Neural cell (in vitro differentiated cells): ENCODE data around the gene SH3BP5. TPM values are rescaled to one million over a fixed set of nuclear protein-coding genes. Genes with fewer than 3 reads are reported as not detected.

ENCODE experiments used
- H2AFZ ChIP-seq: fragments of 200-600, 300-800 bp; sonication (generic), shearing (Covaris generic); 2 replicates; pipeline ENCODE4 v1.6.0; 2014; ENCODE audit warnings: low read depth, mild to moderate bottlenecking, antibody characterized with exemption, low read length, moderate library complexity
- H3F3A ChIP-seq: fragments of 200-600 bp; shearing (Covaris generic); 2 replicates; pipeline ENCODE4 v1.6.1; 2016; ENCODE audit warnings: mild to moderate bottlenecking, moderate library complexity, mixed read lengths, antibody characterized with exemption, low read length; ENCODE audit not compliant: insufficient read depth, poor library complexity, severe bottlenecking
- H3K27ac ChIP-seq: fragments of 200-600, 300-800 bp; sonication (generic), shearing (Covaris generic); 2 replicates; pipeline ENCODE4 v1.5.1; 2014; ENCODE audit warnings: mild to moderate bottlenecking, low read length, moderate library complexity
- H3K27me3 ChIP-seq: fragments of 300-800, 200-600 bp; sonication (generic), shearing (Covaris generic); 2 replicates; pipeline ENCODE4 v1.6.0; 2014; ENCODE audit warnings: mild to moderate bottlenecking, low read depth, low read length, moderate library complexity; ENCODE audit not compliant: insufficient read depth
- H3K36me3 ChIP-seq: fragments of 300-800, 200-600 bp; sonication (generic), shearing (Covaris generic); 2 replicates; pipeline ENCODE4 v1.5.1; 2014; ENCODE audit warnings: mild to moderate bottlenecking, antibody characterized with exemption, low read length, moderate library complexity; ENCODE audit not compliant: insufficient read depth
- H3K4me2 ChIP-seq: fragments of 300-800, 200-600 bp; sonication (generic), shearing (Covaris generic); 2 replicates; pipeline ENCODE4 v1.6.0; 2014; ENCODE audit warnings: mild to moderate bottlenecking, low read length
- H3K4me3 ChIP-seq: fragments of 300-800, 200-600 bp; sonication (generic), shearing (Covaris generic); 2 replicates; pipeline ENCODE4 v1.5.1; 2014; ENCODE audit warnings: mild to moderate bottlenecking, low read length, moderate library complexity
- H3K79me2 ChIP-seq: fragments of 200-600 bp; shearing (Covaris generic); replicated peaks from 2 replicates; pipeline ENCODE4 v1.6.0; 2014; ENCODE audit warnings: mild to moderate bottlenecking, low read length, moderate library complexity; ENCODE audit not compliant: insufficient read depth
- H3K9ac ChIP-seq: fragments of 300-800, 200-600 bp; sonication (generic), shearing (Covaris generic); 2 replicates; pipeline ENCODE4 v1.6.1; 2016; ENCODE audit warnings: mild to moderate bottlenecking, low read length, mixed read lengths
- H3K9me2 ChIP-seq: fragments of 200-600 bp; shearing (Covaris generic); 2 replicates; pipeline ENCODE4 v1.6.1; 2016; ENCODE audit warnings: mild to moderate bottlenecking, low read length, mixed read lengths; ENCODE audit not compliant: insufficient read depth
- H3K9me3 ChIP-seq: fragments of 200-600, 300-800 bp; sonication (generic), shearing (Covaris generic); 2 replicates; pipeline ENCODE4 v1.6.1; 2016; ENCODE audit warnings: mild to moderate bottlenecking, mixed run types, low read length, moderate library complexity, mixed read lengths
- H4K20me1 ChIP-seq: fragments of 200-600 bp; shearing (Covaris generic); 2 replicates; pipeline ENCODE4 v1.6.1; 2016; ENCODE audit warnings: mild to moderate bottlenecking, mixed run types; ENCODE audit not compliant: insufficient read depth
- EP300 ChIP-seq: fragments of 450-650 bp; conservative IDR thresholded peaks from 2 replicates; pipeline ENCODE4 v1.6.1; 2014; ENCODE audit warnings: antibody characterized with exemption, mild to moderate bottlenecking, moderate library complexity; ENCODE audit not compliant: poor library complexity, severe bottlenecking
- EZH2 ChIP-seq: fragments of 200-600, 300-800 bp; shearing (Covaris generic), sonication (generic); IDR thresholded peaks from 2 replicates; pipeline ENCODE4 v1.6.1; 2014; ENCODE audit warnings: antibody characterized with exemption, low read length, borderline replicate concordance, mild to moderate bottlenecking; ENCODE audit not compliant: insufficient read depth, poor library complexity, severe bottlenecking
- MXI1 ChIP-seq: fragments of 450-650 bp; conservative IDR thresholded peaks from 2 replicates; pipeline ENCODE4 v1.6.1; 2014; ENCODE audit warnings: antibody characterized with exemption, mild to moderate bottlenecking; ENCODE audit not compliant: poor library complexity, severe bottlenecking
- POLR2AphosphoS5 ChIP-seq: IDR thresholded peaks from 2 replicates; pipeline ENCODE4 v1.6.1; 2012
- RAD21 ChIP-seq: fragments of 450-650 bp; conservative IDR thresholded peaks from 2 replicates; pipeline ENCODE4 v1.6.1; 2014; ENCODE audit warnings: antibody characterized with exemption, mild to moderate bottlenecking, moderate library complexity
- SMC3 ChIP-seq: fragments of 450-650 bp; conservative IDR thresholded peaks from 2 replicates; pipeline ENCODE4 v1.6.1; 2014; ENCODE audit warnings: antibody characterized with exemption, mild to moderate bottlenecking, moderate library complexity; ENCODE audit not compliant: poor library complexity
- TAF1 ChIP-seq: IDR thresholded peaks from 2 replicates; pipeline ENCODE4 v1.6.1; 2012; ENCODE audit warnings: low read depth
- polyA plus RNA-seq: library from polyadenylated mRNA; depleted of rRNA; stranded (reverse); fragments of >200 nt; gene quantifications from 2 replicates; pipeline ENCODE4 v1.2.3, GENCODE V29; 2014
- TF ChIP-seq, protein P1 (sequence below): fragments of 450-650 bp; IDR thresholded peaks from 2 replicates; pipeline ENCODE4 v1.5.1; 2014; ENCODE audit warnings: antibody characterized with exemption, mild to moderate bottlenecking, moderate library complexity; ENCODE audit not compliant: poor library complexity, severe bottlenecking
- TF ChIP-seq, protein P2 (sequence below): IDR thresholded peaks from 2 replicates; pipeline ENCODE4 v1.6.1; 2012; ENCODE audit warnings: borderline replicate concordance

The SH3BP5 gene
- polyA plus RNA-seq, 1 donor from 2014 or later = 166 TPM

DNA sequence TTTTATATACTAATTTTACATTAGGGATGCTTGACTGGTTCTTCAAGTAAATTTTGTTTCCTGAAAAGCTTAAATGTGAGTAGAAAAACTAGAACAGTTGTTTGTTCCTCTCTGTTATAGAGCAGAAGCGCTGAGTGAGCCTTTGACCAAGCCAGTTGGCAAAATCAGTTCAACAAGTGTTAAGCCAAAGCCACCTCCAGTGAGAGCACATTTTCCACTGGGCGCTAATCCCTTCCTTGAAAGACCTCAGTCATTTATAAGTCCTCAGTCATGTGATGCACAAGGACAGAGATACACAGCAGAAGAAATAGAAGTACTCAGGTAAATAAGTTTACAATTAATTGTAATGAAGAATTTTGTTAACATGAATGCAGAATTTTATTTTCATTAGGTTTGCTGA is 111.7 kb downstream of the SH3BP5 start:
- no peaks in the 10 kb centered on the region for H3F3A ChIP-seq
- no peak overlapping the region for H3K9ac ChIP-seq
- H2AFZ ChIP-seq = no peak overlapping the region
- H3K27ac ChIP-seq = no peak overlapping the region
- TF ChIP-seq SMC3 = no peak
- no peak for TF ChIP-seq POLR2AphosphoS5
- no peak for TF ChIP-seq EP300
- no peak for TF ChIP-seq RAD21
- TF ChIP-seq MXI1 = no peak
- TF ChIP-seq EZH2 = no peak
- TF ChIP-seq, protein P1, sequence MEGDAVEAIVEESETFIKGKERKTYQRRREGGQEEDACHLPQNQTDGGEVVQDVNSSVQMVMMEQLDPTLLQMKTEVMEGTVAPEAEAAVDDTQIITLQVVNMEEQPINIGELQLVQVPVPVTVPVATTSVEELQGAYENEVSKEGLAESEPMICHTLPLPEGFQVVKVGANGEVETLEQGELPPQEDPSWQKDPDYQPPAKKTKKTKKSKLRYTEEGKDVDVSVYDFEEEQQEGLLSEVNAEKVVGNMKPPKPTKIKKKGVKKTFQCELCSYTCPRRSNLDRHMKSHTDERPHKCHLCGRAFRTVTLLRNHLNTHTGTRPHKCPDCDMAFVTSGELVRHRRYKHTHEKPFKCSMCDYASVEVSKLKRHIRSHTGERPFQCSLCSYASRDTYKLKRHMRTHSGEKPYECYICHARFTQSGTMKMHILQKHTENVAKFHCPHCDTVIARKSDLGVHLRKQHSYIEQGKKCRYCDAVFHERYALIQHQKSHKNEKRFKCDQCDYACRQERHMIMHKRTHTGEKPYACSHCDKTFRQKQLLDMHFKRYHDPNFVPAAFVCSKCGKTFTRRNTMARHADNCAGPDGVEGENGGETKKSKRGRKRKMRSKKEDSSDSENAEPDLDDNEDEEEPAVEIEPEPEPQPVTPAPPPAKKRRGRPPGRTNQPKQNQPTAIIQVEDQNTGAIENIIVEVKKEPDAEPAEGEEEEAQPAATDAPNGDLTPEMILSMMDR = no peak
- no peaks in the 10 kb centered on the region for H3K9me3 ChIP-seq
- H3K79me2 ChIP-seq = peaks cover 2% of the 10 kb centered on the region
- H3K36me3 ChIP-seq = peaks cover 11% of the 10 kb centered on the region
- H3K4me2 ChIP-seq = no peak overlapping the region
- no peaks in the 10 kb centered on the region for H3K9me2 ChIP-seq
- no peaks in the 10 kb centered on the region for H3K27me3 ChIP-seq
- no peak overlapping the region for H3K4me3 ChIP-seq
- H4K20me1 ChIP-seq = no peaks in the 10 kb centered on the region

DNA sequence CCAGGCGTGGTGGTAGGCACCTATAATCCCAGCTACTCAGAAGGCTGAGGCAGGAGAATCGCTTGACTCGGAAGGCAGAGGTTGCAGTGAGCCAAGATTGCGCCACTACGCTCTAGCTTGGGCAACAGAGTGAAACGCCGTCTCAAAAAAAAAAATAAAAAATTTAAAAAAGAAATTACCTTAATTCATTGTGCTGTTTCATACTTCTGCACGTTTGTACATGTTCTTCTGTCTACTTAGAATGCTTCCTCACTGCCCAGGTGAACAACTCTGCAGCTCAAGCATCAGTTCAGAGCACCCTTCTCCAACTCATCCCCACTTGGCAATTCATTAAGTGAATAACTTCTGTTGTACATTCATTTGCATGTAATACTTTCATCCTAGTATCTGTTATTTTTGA is 112.3 kb downstream of the SH3BP5 start:
- no peak overlapping the region for H3K9ac ChIP-seq
- H4K20me1 ChIP-seq = no peaks in the 10 kb centered on the region
- H2AFZ ChIP-seq = no peak overlapping the region
- H3K27me3 ChIP-seq = no peaks in the 10 kb centered on the region
- H3K9me2 ChIP-seq = no peaks in the 10 kb centered on the region
- H3K4me3 ChIP-seq = no peak overlapping the region
- H3K4me2 ChIP-seq = no peak overlapping the region
- no peaks in the 10 kb centered on the region for H3K9me3 ChIP-seq
- no peaks in the 10 kb centered on the region for H3F3A ChIP-seq
- H3K36me3 ChIP-seq = peaks cover 11% of the 10 kb centered on the region
- peaks cover 2% of the 10 kb centered on the region for H3K79me2 ChIP-seq
- H3K27ac ChIP-seq = no peak overlapping the region
- TF ChIP-seq EP300 (no peak), MXI1 (no peak), POLR2AphosphoS5 (no peak), EZH2 (no peak), RAD21 (no peak), SMC3 (no peak), TAF1 (no peak)
- TF ChIP-seq, protein P2, sequence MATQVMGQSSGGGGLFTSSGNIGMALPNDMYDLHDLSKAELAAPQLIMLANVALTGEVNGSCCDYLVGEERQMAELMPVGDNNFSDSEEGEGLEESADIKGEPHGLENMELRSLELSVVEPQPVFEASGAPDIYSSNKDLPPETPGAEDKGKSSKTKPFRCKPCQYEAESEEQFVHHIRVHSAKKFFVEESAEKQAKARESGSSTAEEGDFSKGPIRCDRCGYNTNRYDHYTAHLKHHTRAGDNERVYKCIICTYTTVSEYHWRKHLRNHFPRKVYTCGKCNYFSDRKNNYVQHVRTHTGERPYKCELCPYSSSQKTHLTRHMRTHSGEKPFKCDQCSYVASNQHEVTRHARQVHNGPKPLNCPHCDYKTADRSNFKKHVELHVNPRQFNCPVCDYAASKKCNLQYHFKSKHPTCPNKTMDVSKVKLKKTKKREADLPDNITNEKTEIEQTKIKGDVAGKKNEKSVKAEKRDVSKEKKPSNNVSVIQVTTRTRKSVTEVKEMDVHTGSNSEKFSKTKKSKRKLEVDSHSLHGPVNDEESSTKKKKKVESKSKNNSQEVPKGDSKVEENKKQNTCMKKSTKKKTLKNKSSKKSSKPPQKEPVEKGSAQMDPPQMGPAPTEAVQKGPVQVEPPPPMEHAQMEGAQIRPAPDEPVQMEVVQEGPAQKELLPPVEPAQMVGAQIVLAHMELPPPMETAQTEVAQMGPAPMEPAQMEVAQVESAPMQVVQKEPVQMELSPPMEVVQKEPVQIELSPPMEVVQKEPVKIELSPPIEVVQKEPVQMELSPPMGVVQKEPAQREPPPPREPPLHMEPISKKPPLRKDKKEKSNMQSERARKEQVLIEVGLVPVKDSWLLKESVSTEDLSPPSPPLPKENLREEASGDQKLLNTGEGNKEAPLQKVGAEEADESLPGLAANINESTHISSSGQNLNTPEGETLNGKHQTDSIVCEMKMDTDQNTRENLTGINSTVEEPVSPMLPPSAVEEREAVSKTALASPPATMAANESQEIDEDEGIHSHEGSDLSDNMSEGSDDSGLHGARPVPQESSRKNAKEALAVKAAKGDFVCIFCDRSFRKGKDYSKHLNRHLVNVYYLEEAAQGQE = no peak
- TF ChIP-seq, protein P1 = no peak
